GM11168 (cell line): ENCODE measurements around the gene SMAD3.

Experiments
- in situ Hi-C: fragments of 300-500 bp; cut with MboI; formaldehyde crosslinking; loops from one replicate; pipeline ENCODE4 v1.12.0; 2022; ENCODE audit warnings: low sequenced_read_pairs; ENCODE audit not compliant: unreplicated experiment

The SMAD3 gene

GRCh38 chr15:67094001-67094826 lies 28.8 kb downstream of the SMAD3 start:
- in situ Hi-C loops, result no loop called here

DNA sequence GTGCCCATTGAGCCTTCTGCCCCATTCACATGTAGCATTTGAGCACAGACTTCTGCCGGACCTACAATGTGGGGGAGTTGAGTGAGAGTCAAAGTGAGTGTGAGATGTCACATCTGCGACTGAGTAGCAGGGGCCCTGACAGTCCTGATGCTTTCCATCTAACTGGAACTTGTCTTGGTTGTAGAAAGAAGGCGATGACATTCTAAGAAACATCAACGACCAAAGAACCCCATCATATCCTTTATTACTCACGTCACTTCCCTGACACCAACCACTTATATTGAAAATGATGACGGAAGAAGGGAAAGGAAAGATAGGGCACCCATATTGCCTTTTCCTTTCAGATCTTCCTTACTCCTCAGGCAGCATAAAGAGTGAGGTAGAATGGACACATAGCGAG lies 30.5 kb downstream of the SMAD3 start:
- in situ Hi-C loops, result no loop called here

- in situ Hi-C loops, result no loop called here
Measured at GRCh38 chr15:67096546-67097294, 31.3 kb downstream of the SMAD3 start.

DNA sequence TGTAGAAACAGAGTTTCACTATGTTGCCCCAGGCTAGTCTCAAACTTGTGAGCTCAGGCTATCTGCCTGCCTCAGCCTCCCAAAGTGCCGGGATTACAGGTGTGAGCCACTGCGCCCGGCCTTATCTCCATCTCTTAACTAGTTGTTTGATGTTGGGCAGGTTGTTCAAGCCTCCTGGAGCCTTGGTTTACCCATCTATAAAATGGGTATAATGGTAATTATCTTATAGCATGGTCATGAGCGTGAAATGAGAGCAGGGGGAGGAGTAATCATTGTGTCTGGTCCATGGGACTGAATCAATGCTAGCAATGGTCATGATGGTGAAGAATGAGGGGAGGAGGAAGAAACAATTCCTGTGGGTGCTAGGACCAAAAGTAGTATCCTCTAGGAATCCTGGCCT lies 32.0 kb downstream of the SMAD3 start:
- in situ Hi-C loops, result no loop called here

GRCh38 chr15:67097930-67098740 lies 32.7 kb downstream of the SMAD3 start:
- in situ Hi-C loops, result no loop called here

DNA sequence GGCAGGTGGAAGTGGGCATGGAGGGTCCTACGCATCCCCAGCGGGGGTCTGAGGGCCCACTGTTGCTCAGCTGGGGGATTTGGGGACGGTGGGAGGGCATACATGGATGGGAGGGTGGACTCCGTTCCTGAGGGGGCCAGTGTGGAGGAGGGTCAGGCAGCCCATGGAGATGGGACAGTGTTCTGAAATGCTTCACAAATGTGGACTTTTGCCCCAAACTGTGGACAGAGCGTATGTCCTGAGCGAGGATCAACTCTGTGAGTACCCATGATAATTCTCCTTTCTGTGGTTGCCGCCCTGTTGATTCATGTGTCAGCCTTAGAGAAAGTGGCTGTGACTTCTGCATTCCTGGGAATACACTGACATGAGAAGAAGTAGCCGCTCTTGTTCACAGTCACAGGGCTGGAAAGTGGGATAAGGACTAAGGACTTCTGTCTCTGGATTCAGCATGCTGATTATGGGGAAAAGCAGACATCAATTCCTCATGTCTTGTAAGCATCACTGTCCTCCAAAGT lies 33.4 kb downstream of the SMAD3 start:
- in situ Hi-C loops, result no loop called here

GRCh38 chr15:67100124-67100791 lies 34.9 kb downstream of the SMAD3 start:
- in situ Hi-C loops, result no loop called here

- in situ Hi-C loops, result no loop called here
Measured at GRCh38 chr15:67100801-67101581, 35.6 kb downstream of the SMAD3 start.

GRCh38 chr15:67101911-67102598 lies 36.7 kb downstream of the SMAD3 start:
- in situ Hi-C loops, result no loop called here

GRCh38 chr15:67102599-67102929 lies 37.2 kb downstream of the SMAD3 start:
- in situ Hi-C loops, result no loop called here

DNA sequence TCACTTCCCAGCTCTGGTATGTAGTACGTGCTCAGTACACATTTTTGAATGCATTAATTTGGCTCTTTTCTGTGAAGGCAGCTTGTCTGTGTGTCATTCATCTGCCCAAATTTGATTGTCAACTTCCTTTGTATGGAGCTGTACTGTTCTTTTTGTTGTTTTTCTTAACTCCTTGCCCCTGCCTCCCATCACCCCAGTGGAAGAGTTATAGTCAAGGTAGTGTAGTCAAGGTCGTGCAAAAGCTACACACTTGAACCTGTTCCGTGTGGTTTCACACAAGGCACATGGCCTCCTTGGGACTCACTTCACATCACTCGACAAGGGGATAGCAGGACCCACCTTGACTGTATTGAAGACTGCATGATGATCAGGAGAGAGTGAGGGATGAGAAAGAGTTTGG lies 37.6 kb downstream of the SMAD3 start:
- in situ Hi-C loops, result no loop called here

GRCh38 chr15:67103432-67103831 lies 38.0 kb downstream of the SMAD3 start:
- in situ Hi-C loops, result no loop called here

- in situ Hi-C loops, result no loop called here
Measured at GRCh38 chr15:67103869-67104268, 38.5 kb downstream of the SMAD3 start.

DNA sequence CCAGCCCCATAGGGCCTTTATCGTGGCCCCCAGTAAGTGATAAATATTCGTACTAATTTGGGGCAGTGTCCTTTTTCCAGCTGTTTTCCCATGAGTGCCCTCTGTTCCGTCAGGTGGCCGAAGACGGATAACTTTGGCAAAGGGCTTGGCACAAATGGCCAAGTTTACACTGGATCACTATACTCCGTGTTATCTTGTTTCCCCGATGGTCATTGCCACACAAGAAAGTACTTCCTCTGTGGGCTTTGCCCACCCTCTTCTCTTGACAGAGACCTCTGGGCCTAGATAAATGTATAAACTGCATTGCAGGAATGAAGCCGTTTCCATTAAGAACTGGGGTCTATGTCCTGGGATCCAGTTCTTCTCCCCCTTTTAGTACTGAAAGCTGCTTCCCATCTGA lies 39.1 kb downstream of the SMAD3 start:
- in situ Hi-C loops, result no loop called here

- in situ Hi-C loops, result no loop called here
Measured at GRCh38 chr15:67105065-67105951, 39.9 kb downstream of the SMAD3 start.

DNA sequence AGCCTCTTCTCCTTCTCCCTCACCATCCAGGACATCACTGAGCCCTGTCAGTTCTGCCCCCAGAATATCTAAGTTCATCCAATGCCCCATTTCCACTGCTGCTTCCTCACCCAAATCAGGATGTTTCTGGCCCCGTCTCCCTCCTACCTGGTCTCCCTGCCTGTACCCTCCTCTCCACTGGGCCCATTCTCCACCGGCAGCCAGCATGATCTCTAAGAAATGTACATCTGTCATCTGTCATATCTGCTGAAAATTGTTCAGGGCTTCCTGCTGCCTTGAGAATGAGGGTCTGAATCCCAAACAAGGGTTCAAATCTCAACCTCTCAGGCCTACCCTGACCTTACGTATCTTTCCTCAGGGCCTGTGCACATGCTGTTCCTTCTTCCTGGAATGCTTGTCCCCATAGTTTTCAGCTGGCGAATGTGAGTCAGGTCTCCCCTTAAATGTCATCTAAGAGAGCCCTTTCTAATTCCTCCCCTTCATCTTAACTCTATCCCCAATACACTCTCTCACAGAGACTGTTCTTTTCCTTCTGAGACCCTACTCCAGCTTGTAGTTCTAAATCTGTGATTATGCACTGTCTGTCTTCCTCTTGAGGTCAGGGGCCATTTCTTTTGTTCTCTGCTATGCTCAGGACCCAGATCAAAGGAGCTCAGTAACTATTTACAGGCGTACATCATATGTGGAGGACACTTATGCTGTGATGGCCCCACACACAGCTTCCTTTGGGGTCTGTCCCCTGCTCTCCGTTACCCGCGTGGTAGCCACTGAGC lies 40.8 kb downstream of the SMAD3 start:
- in situ Hi-C loops, result no loop called here

- in situ Hi-C loops, result no loop called here
Measured at GRCh38 chr15:67106764-67107013, 41.3 kb downstream of the SMAD3 start.
